ENCODE results near the gene RIMBP2.
A peak's percentile ranks its signal among the peaks of the same experiment; 100 is the strongest.

The RIMBP2 gene

GRCh38 chr12:130497321-130497720 lies 218.8 kb downstream of the RIMBP2 start:
- no peak for DNase-seq

DNA sequence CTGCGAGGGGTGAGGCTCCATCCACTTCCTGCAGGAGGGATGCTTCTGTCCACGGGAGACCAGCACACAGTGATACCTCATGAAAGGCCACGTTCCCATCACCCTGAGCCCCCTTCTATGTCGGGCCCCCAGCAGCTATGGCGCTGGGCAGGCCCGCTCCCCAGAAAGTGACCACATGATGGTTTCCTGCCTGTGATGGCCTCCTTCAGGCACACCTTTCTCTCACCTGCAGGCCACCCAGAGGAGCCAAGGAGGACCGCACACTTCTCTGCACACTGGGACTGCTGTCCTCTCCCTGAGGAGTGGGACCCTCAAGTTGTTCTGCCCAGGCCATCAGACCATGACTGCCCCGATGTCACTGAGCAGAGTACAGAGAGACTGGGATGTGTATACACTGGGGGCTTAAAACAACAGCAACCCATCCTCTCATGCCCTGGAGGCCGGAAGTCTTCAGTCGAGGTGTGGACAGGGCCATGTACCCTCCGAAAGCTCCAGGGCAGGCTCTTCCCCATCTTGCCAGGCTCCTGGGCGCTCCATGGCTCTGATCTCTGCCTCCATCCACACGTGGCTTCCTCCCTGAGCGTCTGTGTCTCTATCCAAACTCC lies 219.5 kb downstream of the RIMBP2 start:
- DNase-seq: no peak

DNA sequence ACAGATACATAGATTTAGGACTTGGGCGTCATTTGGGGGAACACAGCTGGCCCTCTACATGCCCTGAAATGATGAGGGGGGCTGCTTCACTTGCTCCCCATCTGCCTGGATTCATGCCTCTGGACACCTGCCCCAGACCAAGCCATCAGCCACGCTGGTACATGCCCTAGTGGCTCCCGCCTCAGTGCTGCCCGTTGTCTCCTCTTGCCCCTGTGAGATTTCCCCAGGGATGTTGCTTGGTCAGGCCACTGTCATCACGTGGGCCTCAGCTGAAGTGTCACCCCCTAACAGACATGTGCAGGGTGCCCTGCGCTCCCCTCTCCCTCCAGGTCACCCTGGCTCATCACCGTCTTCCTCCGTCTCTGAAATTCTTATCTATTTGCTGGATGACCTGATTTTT lies 220.9 kb downstream of the RIMBP2 start:
- no peak for DNase-seq

- DNase-seq: no peak
These were observed 221.4 kb downstream of the RIMBP2 start for GRCh38 chr12:130494736-130495135.

DNA sequence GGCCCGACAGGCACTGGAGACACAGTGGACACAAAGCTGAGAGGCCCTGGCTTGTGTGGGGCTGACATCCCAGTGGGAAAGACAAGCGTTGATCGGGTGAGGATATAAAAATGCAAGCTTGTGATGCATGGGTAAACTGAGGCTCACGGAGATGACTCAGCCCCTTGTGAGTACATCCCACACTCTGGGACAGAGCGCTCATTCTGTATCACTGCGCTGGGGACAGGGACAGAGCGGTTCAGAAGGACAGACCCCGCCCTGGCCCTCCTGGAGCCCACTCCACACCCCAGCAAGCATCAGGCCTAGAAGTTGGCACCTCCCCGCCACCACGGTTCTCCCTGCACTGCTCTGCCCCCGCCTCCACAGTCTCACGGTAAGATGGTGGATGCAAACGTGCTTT lies 222.1 kb downstream of the RIMBP2 start:
- no peak for DNase-seq

DNA sequence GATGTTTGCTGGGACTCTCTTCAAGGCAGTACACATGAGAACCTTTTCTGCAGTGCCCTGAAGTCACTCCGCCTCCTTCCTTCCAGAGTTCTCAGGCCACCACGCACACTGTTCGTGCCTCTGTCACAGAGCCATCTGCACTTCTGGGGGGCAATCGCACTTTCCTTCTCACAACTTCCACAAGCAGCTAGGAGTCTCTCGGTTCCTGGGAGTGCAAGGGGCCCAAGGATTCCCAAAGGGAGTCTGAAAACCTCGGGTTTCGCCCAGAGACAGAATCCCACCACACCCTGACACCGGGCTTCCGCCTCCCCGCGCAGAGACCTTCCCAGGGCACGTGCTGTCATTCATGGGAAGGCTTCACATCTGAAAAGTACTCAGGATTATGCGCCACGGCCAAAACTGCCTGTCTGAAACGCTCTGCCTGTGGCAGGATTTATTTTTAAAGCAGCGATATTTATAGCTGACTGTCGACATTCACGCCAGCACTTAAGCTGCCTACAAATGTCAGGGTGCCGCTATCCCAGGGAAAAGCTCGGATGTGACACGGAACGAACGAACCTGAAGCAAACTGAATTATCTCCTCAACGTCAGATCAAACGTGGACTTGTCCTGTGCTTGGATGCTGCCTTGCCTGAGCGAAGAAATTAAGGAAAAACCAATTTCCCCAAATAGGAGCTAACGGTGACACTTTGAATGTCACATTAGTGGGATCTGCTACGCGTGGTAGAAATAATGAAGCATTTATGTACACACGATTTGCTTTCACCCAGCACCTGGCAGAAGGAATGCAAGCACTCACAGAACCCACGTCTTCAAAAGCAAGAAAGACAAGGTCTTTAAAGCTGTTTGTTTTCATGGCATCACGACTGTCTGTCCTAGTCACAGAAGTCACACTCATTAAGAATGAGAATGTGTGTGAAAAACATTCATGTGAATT lies 224.4 kb downstream of the RIMBP2 start:
- no peak for DNase-seq

DNA sequence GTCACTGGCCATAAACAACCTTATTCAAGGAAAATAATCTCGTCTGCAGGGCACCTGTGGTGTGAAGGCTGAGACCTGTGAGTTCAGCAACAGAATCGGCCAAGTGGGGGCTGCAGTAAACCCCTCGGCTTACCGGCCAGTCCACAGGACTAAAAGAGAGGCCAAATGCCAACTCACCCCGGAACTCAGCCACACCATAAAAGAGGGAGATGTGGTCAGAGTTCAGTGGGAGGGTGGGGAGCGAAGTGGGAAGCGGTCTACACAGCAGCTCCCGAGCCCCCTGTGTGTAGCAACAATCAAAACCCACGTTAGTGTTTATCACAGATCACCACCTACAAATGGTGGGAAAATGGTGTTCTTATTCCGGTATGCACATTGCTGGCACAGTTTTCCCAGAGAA lies 225.4 kb downstream of the RIMBP2 start:
- no peak for DNase-seq

GRCh38 chr12:130489293-130489692 lies 226.8 kb downstream of the RIMBP2 start:
- DNase-seq: no peak

GRCh38 chr12:130488358-130488710 lies 227.8 kb downstream of the RIMBP2 start:
- DNase-seq: no peak

DNA sequence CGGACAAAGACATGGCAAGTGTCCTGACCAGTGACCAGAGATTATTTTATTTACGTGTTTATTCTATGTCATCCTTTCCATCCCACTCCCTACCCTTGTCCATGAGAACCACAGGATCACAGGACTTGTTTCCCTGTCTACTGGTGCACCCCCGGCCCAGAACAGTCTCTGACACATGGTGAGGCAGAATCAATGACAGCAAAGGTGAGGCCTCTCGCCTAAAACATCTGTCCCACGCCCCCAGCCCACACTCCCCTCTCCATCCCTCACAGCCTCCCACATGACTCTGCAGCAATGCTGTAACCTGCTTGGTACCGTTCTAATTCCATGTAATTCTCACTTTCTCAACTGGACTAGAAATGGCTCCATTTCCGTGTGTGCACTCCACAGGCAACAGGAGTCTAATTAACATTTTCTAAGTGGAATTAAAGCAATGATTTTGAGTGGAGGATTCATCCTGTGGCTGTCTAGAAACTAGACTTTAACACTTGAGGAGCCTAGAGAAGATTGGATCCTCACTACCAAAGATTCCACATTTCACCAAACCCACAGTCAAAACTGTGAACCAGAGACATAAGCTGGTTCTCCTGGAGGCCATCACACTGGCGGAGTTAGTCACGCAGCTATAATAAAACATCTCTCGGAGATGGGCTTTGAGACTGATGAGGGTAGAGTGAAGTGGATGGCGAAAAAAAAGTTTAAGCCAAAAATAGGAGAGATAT lies 228.3 kb downstream of the RIMBP2 start:
- no peak for DNase-seq

- DNase-seq: no peak
These were observed 229.1 kb downstream of the RIMBP2 start for GRCh38 chr12:130486891-130487416.

DNA sequence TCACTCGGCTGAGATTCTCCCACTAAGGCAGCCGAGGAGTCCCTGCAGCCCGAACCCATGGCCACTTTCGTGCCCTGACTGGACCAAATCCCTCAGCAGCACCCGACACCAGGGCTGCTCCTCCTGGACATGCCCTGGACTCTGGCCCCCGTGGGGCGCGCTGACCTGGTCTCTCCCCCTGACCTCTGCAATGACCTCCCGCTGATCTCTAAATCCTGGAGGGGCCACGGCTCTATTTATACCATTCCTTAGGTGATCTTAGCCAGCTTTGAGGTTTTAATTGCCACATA lies 230.0 kb downstream of the RIMBP2 start:
- DNase-seq: no peak

DNA sequence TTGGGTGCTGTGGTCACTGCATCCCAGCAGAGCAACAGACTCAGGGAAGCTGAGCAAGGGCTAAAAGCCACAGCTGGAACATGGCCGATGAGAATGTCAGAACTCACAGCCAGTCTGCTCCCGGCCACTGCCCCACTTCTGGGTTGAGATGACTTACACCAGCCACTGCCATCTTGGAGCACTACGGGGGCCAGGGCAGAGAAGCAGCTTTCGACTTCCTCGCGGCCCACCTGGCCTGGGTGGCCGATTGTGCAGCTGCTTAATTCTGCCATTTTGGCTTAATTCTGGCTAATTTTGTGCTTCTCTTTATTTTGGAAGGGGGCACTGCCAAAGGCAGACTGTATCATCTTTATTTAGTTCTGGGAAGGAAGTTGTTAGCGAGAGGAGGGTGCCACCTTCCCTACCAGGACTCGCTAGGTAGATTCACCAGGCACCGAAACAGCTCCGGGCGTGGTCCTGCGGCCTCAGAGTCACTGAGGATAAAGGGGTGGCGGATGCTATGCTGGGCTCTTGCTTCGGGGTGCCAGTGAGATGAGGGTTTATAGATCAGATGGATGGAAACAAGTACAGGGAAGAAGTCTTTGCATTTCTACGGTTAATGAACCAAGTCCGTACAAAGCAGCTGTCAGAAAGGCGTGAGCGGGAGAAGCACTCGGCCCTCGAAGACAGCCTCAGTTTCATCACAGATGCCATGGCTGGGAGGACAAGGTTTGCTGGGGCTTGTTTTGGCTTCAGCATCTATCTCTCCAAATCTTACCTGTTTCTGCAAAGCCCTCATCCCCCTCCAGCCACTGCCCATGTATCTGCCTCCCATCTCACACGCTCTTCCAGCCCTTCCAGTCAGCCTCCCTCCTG lies 230.6 kb downstream of the RIMBP2 start:
- no peak for DNase-seq

DNA sequence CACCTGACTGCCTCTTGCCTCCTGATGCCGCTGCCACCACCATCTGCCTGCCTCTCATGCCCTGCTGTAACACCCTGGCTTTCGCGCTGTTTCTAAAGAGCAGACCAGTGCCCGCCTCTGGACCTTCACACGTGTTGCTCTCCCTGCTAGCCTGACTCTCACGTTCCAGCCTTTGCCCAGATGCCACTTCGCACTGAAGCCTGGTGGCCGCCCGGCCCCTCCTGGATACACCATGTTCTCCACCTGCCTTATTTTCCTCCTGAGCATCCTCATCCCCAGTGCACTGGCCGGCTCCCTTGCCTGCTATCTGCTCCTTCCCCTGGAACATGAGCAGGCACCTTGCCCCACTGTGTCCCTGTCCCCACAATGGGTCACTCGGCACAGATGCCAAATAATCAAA lies 231.9 kb downstream of the RIMBP2 start:
- no peak for DNase-seq

DNA sequence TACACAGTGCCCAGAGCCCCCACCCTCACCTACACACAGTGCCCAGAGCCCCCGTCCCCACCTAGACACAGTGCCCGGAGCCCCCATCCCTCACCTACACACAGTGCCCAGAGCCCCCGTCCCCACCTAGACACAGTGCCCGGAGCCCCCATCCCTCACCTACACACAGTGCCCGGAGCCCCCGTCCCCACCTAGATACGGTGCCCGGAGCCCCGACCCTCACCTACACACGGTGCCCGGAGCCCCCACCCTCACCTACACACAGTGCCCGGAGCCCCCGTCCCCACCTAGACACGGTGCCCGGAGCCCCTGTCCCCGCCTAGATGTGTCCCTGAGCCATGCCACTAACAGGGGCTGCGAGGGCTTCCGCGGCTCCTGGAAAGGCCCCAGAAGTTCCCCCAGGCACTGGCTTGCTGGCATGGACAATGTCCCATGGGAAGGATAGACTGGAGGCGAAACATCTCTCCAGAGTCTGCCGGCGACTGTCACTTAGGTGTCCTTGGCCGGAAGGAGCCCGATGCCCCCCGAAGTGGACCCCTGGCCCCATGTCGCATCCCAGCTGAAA lies 232.4 kb downstream of the RIMBP2 start:
- no peak for DNase-seq

GRCh38 chr12:130482448-130482847 lies 233.7 kb downstream of the RIMBP2 start:
- no peak for DNase-seq

DNA sequence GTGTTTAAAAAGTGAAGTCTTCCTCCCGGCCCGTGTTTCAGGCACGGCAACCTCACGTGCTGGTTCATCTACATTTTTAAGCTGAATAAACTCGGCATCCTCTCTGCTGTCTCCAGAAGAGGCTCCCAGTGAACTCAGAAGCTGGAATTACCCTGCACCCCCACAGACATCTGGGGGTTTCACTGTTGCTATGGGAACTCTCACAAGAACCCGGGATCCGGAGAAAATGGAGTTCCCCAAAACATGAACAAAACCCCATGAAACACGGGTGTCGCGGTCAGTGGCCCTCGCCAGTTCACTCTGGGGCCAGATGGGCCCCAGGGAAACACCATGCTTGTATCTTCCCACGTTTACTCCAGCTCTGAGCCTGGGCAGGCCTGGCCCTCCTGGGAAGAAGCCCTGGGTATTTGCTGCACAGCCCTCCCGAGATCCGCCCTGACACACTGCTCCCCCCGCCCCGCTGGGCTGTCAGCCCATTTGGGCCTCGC lies 234.7 kb downstream of the RIMBP2 start:
- DNase-seq: no peak

DNA sequence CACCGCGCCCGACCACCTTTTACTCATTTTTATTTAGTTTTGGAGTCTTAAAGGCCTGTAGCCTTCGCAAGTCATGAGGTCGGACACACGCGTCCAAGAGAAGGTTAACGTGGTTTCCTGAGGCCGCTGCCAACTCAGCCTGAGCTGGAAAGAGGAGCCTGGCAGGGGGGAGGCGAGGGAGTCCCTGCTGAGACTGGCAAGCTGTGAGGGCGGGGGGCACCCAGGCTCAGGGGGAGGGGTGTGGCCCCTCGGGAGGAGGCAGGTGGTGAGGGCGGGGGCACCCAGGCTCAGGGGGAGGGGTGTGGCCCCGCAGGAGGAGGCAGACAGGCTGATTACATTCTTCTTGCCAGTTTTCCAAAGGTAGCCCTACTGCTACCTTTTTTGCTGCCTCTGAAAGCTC lies 235.2 kb downstream of the RIMBP2 start:
- peak; percentile 3 for DNase-seq

DNA sequence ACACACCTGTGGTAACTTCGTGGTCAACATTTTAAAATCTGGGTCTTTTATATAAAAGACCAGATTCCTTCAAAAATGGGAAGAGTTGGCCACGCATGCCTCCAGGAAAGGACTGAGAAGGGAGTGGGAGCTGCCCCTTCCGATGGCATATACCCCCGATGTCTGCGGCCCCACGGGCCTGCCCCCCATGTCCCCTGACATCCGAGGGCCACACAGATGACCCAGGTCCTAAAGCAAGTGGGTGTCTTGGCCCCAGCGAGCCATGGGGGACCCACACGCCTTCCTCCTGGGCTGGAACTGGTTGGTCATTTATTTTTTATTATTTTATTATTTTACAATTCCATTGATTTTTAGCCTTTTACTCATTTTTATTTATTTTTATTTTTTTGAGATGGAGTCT lies 235.9 kb downstream of the RIMBP2 start:
- DNase-seq: no peak

DNA sequence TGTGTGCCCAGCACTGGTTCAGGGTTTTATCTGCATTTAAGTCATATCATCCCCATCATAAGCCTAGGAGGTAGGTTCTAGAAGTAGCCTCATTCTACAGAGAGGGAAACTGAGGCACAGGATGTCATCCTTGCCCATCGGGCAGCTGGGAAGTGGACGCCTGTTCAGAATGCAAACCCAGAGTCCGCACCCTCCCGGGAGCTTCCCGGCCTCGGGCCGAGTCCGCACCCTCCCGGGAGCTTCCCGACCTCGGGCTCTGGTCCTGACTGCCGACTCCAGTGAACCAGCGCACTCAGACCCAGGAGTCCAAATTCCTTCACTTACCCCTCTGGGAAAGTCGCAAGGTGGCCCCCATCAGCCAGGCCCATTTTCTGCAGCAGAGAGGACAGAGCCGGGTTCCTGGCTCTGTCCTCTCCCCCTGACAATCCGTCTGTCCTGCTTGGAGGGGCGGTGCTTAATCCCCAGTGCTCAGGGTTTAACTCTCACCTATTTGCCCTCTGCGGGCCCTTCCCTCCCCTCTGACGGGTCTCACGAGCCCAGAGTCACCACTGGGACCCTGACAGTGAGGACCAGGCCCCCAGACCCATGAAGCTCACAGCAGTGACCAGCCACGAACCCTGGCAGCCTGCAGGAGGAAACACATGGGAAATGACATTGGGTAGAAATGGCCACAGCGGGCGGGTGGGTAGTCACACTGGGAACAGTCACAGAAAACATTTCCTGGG lies 236.5 kb downstream of the RIMBP2 start:
- DNase-seq: no peak

- no peak for DNase-seq
These were observed 237.3 kb downstream of the RIMBP2 start for GRCh38 chr12:130478786-130479185.

- DNase-seq: no peak
These were observed 238.4 kb downstream of the RIMBP2 start for GRCh38 chr12:130477701-130478100.
